GM21576 (cell line): ENCODE data around the gene ATXN2.
"Not testable (repeated sequence)": the region's sequence is repeated elsewhere in the genome, so short reads cannot be mapped to it uniquely, and the experiment has no call there.

Source experiments
- ATAC-seq: cut with Tn5 transposase; IDR thresholded peaks from one replicate; pipeline ENCODE4 v1.9.1; 2021; ENCODE audit warnings: mild to moderate bottlenecking, moderate library complexity; ENCODE audit not compliant: unreplicated experiment

ATXN2 gene

GRCh38 chr12:111573476-111573875, 25.6 kb downstream of the ATXN2 start:
- ATAC-seq, result no peak

- ATAC-seq, result no peak
These were observed 28.8 kb downstream of the ATXN2 start for GRCh38 chr12:111570084-111570961.

- no peak for ATAC-seq
These were observed 29.6 kb downstream of the ATXN2 start for GRCh38 chr12:111569363-111570083.

GRCh38 chr12:111560844-111561243, 38.3 kb downstream of the ATXN2 start:
- ATAC-seq, result not testable (repeated sequence)

GRCh38 chr12:111558107-111558376, 41.1 kb downstream of the ATXN2 start:
- no peak for ATAC-seq

- ATAC-seq, result no peak
These were observed 41.6 kb downstream of the ATXN2 start for GRCh38 chr12:111557271-111558106.

- ATAC-seq, result no peak
These were observed 42.4 kb downstream of the ATXN2 start for GRCh38 chr12:111556676-111557075.

- not testable (repeated sequence) for ATAC-seq
These were observed 43.8 kb downstream of the ATXN2 start for GRCh38 chr12:111555313-111555712.

- no peak for ATAC-seq
These were observed 52.2 kb downstream of the ATXN2 start for GRCh38 chr12:111546758-111547383.

- ATAC-seq, result no peak
These were observed 52.9 kb downstream of the ATXN2 start for GRCh38 chr12:111546171-111546570.

- no peak for ATAC-seq
These were observed 55.1 kb downstream of the ATXN2 start for GRCh38 chr12:111544032-111544431.

GRCh38 chr12:111532751-111533150, 66.4 kb downstream of the ATXN2 start:
- ATAC-seq, result no peak

GRCh38 chr12:111529424-111530368, 69.4 kb downstream of the ATXN2 start:
- ATAC-seq, result no peak

- ATAC-seq, result no peak
These were observed 75.4 kb downstream of the ATXN2 start for GRCh38 chr12:111523587-111524167.

- ATAC-seq, result no peak
These were observed 77.3 kb downstream of the ATXN2 start for GRCh38 chr12:111521801-111522200.

- ATAC-seq, result no peak
These were observed 79.2 kb downstream of the ATXN2 start for GRCh38 chr12:111519937-111520336.

- ATAC-seq, result no peak
These were observed 80.0 kb downstream of the ATXN2 start for GRCh38 chr12:111519083-111519482.

GRCh38 chr12:111507719-111508118, 91.4 kb downstream of the ATXN2 start:
- not testable (repeated sequence) for ATAC-seq

GRCh38 chr12:111507258-111507657, 91.9 kb downstream of the ATXN2 start:
- ATAC-seq, result not testable (repeated sequence)
